H1 (cell line): ENCODE data around the gene MACF1.

Source experiments
- CEBPB ChIP-seq: IDR thresholded peaks from 2 replicates; pipeline ENCODE4 v1.6.1; 2012; ENCODE audit warnings: low read depth, low read length
- KDM1A ChIP-seq: fragments of 200-600, 300-600 bp; sonication (generic); IDR thresholded peaks from 2 replicates; pipeline ENCODE4 v1.7.1; 2016; ENCODE audit warnings: mild to moderate bottlenecking, low read length, borderline replicate concordance
- POLR2AphosphoS5 ChIP-seq: IDR thresholded peaks from 2 replicates; pipeline ENCODE4 v1.6.1; 2011; ENCODE audit warnings: low read depth, low read length
- TF ChIP-seq, protein P1 (sequence below), 3 experiments: IDR thresholded peaks; 1 replicate in 2 of 3; 2 replicates in 1 of 3; pipeline versions ENCODE4 v1.5.1 to v1.6.1; 2011; ENCODE audit warnings: low read length in 3 of 3, mild to moderate bottlenecking in 3 of 3, inconsistent platforms in 2 of 3, low read depth in 1 of 3, moderate library complexity in 1 of 3; ENCODE audit not compliant: insufficient read depth in 1 of 3; ENCODE audit errors: control extremely low read depth in 1 of 3

GRCh38 chr1:39401106-39401505, 196.6 kb downstream of the MACF1 start:
- TF ChIP-seq, protein P1, sequence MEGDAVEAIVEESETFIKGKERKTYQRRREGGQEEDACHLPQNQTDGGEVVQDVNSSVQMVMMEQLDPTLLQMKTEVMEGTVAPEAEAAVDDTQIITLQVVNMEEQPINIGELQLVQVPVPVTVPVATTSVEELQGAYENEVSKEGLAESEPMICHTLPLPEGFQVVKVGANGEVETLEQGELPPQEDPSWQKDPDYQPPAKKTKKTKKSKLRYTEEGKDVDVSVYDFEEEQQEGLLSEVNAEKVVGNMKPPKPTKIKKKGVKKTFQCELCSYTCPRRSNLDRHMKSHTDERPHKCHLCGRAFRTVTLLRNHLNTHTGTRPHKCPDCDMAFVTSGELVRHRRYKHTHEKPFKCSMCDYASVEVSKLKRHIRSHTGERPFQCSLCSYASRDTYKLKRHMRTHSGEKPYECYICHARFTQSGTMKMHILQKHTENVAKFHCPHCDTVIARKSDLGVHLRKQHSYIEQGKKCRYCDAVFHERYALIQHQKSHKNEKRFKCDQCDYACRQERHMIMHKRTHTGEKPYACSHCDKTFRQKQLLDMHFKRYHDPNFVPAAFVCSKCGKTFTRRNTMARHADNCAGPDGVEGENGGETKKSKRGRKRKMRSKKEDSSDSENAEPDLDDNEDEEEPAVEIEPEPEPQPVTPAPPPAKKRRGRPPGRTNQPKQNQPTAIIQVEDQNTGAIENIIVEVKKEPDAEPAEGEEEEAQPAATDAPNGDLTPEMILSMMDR (IDR thresholded peaks at IDR 0.05; ENCODE audit: control extremely low read depth in 1 of 3, insufficient read depth in 1 of 3, low read depth in 1 of 3, low read length in 3 of 3) = no peak
- TF ChIP-seq KDM1A (no peak), POLR2AphosphoS5 (no peak), CEBPB (no peak)
